ENCODE results near the gene AGPAT3. TPM values are rescaled to one million over a fixed set of nuclear protein-coding genes. Genes with fewer than 3 reads are reported as not detected.

AGPAT3 gene
- polyA plus RNA-seq, 2 donors, result 15.3 to 18.6 TPM

GRCh38 chr21:43879348-43880110, 14.5 kb downstream of the AGPAT3 start:
- Histone ChIP-seq H3K9me3 (ENCODE audit: control insufficient read depth in 2 of 2, insufficient read depth in 1 of 2, low read depth in 1 of 2, low read length in 1 of 2) (no peaks in the 10 kb centered on the region), H3K27ac (ENCODE audit: low read depth in 2 of 2, low read length in 1 of 2) (peak overlapping the region; percentile 49 to 71), H3K4me1 (ENCODE audit: control insufficient read depth in 2 of 2, insufficient read depth in 2 of 2, low read length in 1 of 2) (peaks cover 16 to 25% of the 10 kb centered on the region in 2 donors), H3K4me3 (ENCODE audit: low read depth in 1 of 2, low read length in 2 of 2) (no peak overlapping the region), H3K27me3 (ENCODE audit: control insufficient read depth in 1 of 2, insufficient read depth in 2 of 2, low read length in 2 of 2) (no peaks in the 10 kb centered on the region), H3K36me3 (ENCODE audit: control insufficient read depth in 2 of 2, insufficient read depth in 2 of 2, low read length in 1 of 2) (peaks cover 0 to 16% of the 10 kb centered on the region in 2 donors)
- WGBS, 2 donors, result 71 to 74% methylated on average over 25 of the region's 25 CpGs

- Histone ChIP-seq H3K9me3 (ENCODE audit: control insufficient read depth in 2 of 2, insufficient read depth in 1 of 2, low read depth in 1 of 2, low read length in 1 of 2) (no peaks in the 10 kb centered on the region), H3K4me3 (ENCODE audit: low read depth in 1 of 2, low read length in 2 of 2) (no peak overlapping the region), H3K27me3 (ENCODE audit: control insufficient read depth in 1 of 2, insufficient read depth in 2 of 2, low read length in 2 of 2) (no peaks in the 10 kb centered on the region), H3K27ac (ENCODE audit: low read depth in 2 of 2, low read length in 1 of 2) (peak overlapping the region; percentile 49 to 71), H3K4me1 (ENCODE audit: control insufficient read depth in 2 of 2, insufficient read depth in 2 of 2, low read length in 1 of 2) (peaks cover 16 to 31% of the 10 kb centered on the region in 2 donors), H3K36me3 (ENCODE audit: control insufficient read depth in 2 of 2, insufficient read depth in 2 of 2, low read length in 1 of 2) (peaks cover 0 to 16% of the 10 kb centered on the region in 2 donors)
- 51 to 58% methylated on average over 14 of the region's 14 CpGs for WGBS, 2 donors
Observed at GRCh38 chr21:43880111-43880985, 15.3 kb downstream of the AGPAT3 start.

GRCh38 chr21:43881283-43881682, 16.3 kb downstream of the AGPAT3 start:
- no peaks in the 10 kb centered on the region for H3K27me3 ChIP-seq (ENCODE audit: control insufficient read depth in 1 of 2, insufficient read depth in 2 of 2, low read length in 2 of 2)
- no peak overlapping the region for H3K27ac ChIP-seq (ENCODE audit: low read depth in 2 of 2, low read length in 1 of 2)
- no peak overlapping the region for H3K4me3 ChIP-seq (ENCODE audit: low read depth in 1 of 2, low read length in 2 of 2)
- H3K4me1 ChIP-seq (ENCODE audit: control insufficient read depth in 2 of 2, insufficient read depth in 2 of 2, low read length in 1 of 2), result peaks cover 16 to 35% of the 10 kb centered on the region in 2 donors
- 84% methylated on average over 6 of the region's 6 CpGs for WGBS, 2 donors
- H3K9me3 ChIP-seq (ENCODE audit: control insufficient read depth in 2 of 2, insufficient read depth in 1 of 2, low read depth in 1 of 2, low read length in 1 of 2), result no peaks in the 10 kb centered on the region
- peaks cover 0 to 16% of the 10 kb centered on the region in 2 donors for H3K36me3 ChIP-seq (ENCODE audit: control insufficient read depth in 2 of 2, insufficient read depth in 2 of 2, low read length in 1 of 2)

GRCh38 chr21:43881935-43882334, 16.9 kb downstream of the AGPAT3 start:
- WGBS, 2 donors, result 93% methylated on average over 8 of the region's 8 CpGs

DNA sequence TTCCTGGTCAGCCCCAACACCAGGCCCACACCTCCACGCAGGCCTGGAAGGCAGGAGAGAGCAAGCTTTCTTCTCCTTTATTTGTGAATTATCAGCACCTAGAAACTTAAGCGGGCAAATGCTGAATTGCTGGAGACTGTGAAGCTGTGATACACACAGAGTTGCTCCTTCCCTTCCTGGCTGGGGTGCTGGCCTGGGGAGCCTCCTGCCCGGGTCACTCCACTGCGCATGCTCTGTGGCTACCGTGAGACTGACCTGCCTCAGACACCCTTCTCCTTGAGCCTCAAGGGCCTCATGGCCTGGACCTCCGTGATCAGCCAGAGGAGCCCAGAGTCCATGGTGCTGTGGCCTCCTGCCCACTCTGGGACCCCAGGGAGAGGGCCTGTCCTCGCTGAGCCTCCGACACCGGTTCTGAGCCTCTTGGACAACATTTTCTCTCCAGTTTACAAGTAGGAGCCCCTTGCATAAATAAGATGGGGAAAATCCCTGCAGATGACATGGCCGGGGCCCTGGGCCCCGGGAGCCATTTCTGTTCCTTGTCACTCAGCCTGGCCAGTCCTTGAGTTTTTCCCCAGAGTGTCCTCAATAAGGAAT, 18.0 kb downstream of the AGPAT3 start:
- peaks cover 16 to 35% of the 10 kb centered on the region in 2 donors for H3K4me1 ChIP-seq (ENCODE audit: control insufficient read depth in 2 of 2, insufficient read depth in 2 of 2, low read length in 1 of 2)
- WGBS, 2 donors, result 91 to 96% methylated on average over 11 of the region's 11 CpGs
- H3K9me3 ChIP-seq (ENCODE audit: control insufficient read depth in 2 of 2, insufficient read depth in 1 of 2, low read depth in 1 of 2, low read length in 1 of 2), result no peaks in the 10 kb centered on the region
- no peak overlapping the region for H3K27ac ChIP-seq (ENCODE audit: low read depth in 2 of 2, low read length in 1 of 2)
- no peak overlapping the region for H3K4me3 ChIP-seq (ENCODE audit: low read depth in 1 of 2, low read length in 2 of 2)
- no peaks in the 10 kb centered on the region for H3K27me3 ChIP-seq (ENCODE audit: control insufficient read depth in 1 of 2, insufficient read depth in 2 of 2, low read length in 2 of 2)
- peaks cover 0 to 13% of the 10 kb centered on the region in 2 donors for H3K36me3 ChIP-seq (ENCODE audit: control insufficient read depth in 2 of 2, insufficient read depth in 2 of 2, low read length in 1 of 2)

More at GRCh38 chr21:43881935-43882334, 16.9 kb downstream of the AGPAT3 start:
- Histone ChIP-seq H3K27ac (ENCODE audit: low read depth in 2 of 2, low read length in 1 of 2) (no peak overlapping the region), H3K4me3 (ENCODE audit: low read depth in 1 of 2, low read length in 2 of 2) (no peak overlapping the region), H3K36me3 (ENCODE audit: control insufficient read depth in 2 of 2, insufficient read depth in 2 of 2, low read length in 1 of 2) (peaks cover 0 to 16% of the 10 kb centered on the region in 2 donors), H3K4me1 (ENCODE audit: control insufficient read depth in 2 of 2, insufficient read depth in 2 of 2, low read length in 1 of 2) (peaks cover 16 to 35% of the 10 kb centered on the region in 2 donors), H3K27me3 (ENCODE audit: control insufficient read depth in 1 of 2, insufficient read depth in 2 of 2, low read length in 2 of 2) (no peaks in the 10 kb centered on the region), H3K9me3 (ENCODE audit: control insufficient read depth in 2 of 2, insufficient read depth in 1 of 2, low read depth in 1 of 2, low read length in 1 of 2) (no peaks in the 10 kb centered on the region)

DNA sequence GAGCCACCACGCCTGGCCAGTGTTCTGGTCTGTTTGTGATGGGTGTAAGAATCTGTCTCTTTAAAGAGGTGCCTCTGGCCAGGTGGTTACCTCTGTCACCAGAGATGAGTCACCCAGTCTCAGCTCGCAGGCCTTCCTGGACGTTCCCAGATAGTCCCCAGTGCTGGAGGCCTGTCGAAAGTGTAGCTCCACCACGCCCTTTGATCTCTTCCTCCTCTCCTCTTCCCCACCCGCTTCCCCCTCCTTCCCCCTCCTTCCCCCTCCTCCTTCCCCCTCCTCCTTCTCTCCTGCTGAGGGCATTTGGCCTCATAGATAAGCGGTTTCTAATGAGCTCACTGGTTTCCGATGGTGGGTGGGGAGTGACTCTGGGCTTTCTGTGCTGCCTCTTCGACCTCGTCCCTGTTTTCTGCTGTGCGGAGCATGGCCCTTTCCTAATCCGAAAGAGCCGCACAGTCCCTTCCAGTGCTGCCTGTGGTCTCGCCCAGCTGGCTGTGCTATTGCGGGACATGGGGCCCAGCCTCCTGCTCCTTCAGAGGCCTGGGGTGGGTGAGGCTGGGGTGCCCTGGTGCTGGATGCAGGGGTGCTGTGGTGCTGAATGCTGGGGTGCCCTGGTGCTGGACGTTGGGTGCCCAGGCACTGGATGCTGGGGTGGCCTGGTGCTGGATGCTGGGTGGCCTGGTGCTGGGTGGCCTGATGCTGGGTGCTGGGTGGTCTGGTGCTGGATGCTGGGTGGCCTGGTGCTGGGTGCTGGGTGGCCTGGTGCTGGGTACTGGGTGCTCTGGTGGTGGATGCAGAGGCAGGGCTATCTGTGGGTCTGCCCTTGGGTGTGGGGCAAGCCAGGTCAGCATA, 19.2 kb downstream of the AGPAT3 start:
- Histone ChIP-seq H3K27me3 (ENCODE audit: control insufficient read depth in 1 of 2, insufficient read depth in 2 of 2, low read length in 2 of 2) (no peaks in the 10 kb centered on the region), H3K4me3 (ENCODE audit: low read depth in 1 of 2, low read length in 2 of 2) (no peak overlapping the region), H3K4me1 (ENCODE audit: control insufficient read depth in 2 of 2, insufficient read depth in 2 of 2, low read length in 1 of 2) (peaks cover 16 to 35% of the 10 kb centered on the region in 2 donors), H3K36me3 (ENCODE audit: control insufficient read depth in 2 of 2, insufficient read depth in 2 of 2, low read length in 1 of 2) (peaks cover 0 to 10% of the 10 kb centered on the region in 2 donors), H3K27ac (ENCODE audit: low read depth in 2 of 2, low read length in 1 of 2) (peak overlapping the region; percentile 59 to 66), H3K9me3 (ENCODE audit: control insufficient read depth in 2 of 2, insufficient read depth in 1 of 2, low read depth in 1 of 2, low read length in 1 of 2) (no peaks in the 10 kb centered on the region)
- WGBS, 2 donors, result 26 to 30% methylated on average over 16 of the region's 16 CpGs

- H3K27me3 ChIP-seq (ENCODE audit: control insufficient read depth in 1 of 2, insufficient read depth in 2 of 2, low read length in 2 of 2), result no peaks in the 10 kb centered on the region
- WGBS, 2 donors, result 65 to 70% methylated on average over 16 of the region's 16 CpGs
- H3K36me3 ChIP-seq (ENCODE audit: control insufficient read depth in 2 of 2, insufficient read depth in 2 of 2, low read length in 1 of 2), result peaks cover 0 to 7% of the 10 kb centered on the region in 2 donors
- H3K27ac ChIP-seq (ENCODE audit: low read depth in 2 of 2, low read length in 1 of 2), result no peak overlapping the region
- no peaks in the 10 kb centered on the region for H3K9me3 ChIP-seq (ENCODE audit: control insufficient read depth in 2 of 2, insufficient read depth in 1 of 2, low read depth in 1 of 2, low read length in 1 of 2)
- no peak overlapping the region for H3K4me3 ChIP-seq (ENCODE audit: low read depth in 1 of 2, low read length in 2 of 2)
- peaks cover 10 to 29% of the 10 kb centered on the region in 2 donors for H3K4me1 ChIP-seq (ENCODE audit: control insufficient read depth in 2 of 2, insufficient read depth in 2 of 2, low read length in 1 of 2)
Observed at GRCh38 chr21:43884861-43885417, 19.9 kb downstream of the AGPAT3 start.

DNA sequence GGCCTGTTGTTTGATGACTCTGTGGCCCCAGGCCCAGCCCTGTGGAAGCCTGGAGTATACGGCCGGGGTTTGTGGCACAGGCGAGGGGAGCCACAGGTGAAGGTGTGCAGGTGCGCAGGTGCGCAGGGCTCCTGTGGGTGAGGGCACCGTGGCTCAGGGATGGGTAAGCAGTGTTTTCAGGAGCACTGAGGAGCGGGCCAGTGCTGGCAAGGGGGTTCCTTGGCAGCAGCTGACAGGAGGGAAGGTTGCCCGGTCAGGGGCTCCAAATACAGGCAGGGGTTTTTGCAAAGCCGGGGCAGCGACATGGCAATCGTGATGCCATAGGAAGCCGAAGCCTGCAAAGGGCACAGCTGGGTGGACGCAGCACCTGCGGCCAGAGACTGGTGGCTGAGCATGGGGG, 20.7 kb downstream of the AGPAT3 start:
- Histone ChIP-seq H3K4me1 (ENCODE audit: control insufficient read depth in 2 of 2, insufficient read depth in 2 of 2, low read length in 1 of 2) (peaks cover 7 to 21% of the 10 kb centered on the region in 2 donors), H3K36me3 (ENCODE audit: control insufficient read depth in 2 of 2, insufficient read depth in 2 of 2, low read length in 1 of 2) (peaks cover 0 to 7% of the 10 kb centered on the region in 2 donors), H3K9me3 (ENCODE audit: control insufficient read depth in 2 of 2, insufficient read depth in 1 of 2, low read depth in 1 of 2, low read length in 1 of 2) (no peaks in the 10 kb centered on the region), H3K27ac (ENCODE audit: low read depth in 2 of 2, low read length in 1 of 2) (no peak overlapping the region), H3K4me3 (ENCODE audit: low read depth in 1 of 2, low read length in 2 of 2) (no peak overlapping the region), H3K27me3 (ENCODE audit: control insufficient read depth in 1 of 2, insufficient read depth in 2 of 2, low read length in 2 of 2) (no peaks in the 10 kb centered on the region)
- 92 to 93% methylated on average over 14 of the region's 14 CpGs for WGBS, 2 donors

Data from esophagus (tissue), 2 donors.